Measurements from ENCODE around the gene STIM1. TPM values are rescaled to one million over a fixed set of nuclear protein-coding genes. Genes with fewer than 3 reads are reported as not detected.

Gene STIM1
- total and polyA plus RNA-seq, 4 donors = 12.1 to 56.4 (median 41.2) TPM

GRCh38 chr11:3853899-3854659 is 1.4 kb upstream of the STIM1 start:
- no peaks in the 10 kb centered on the region for H3K9me3 ChIP-seq (ENCODE audit: control insufficient read depth in 4 of 4, insufficient read depth in 3 of 4, low read length in 3 of 4)
- peaks cover 4 to 36% (median 19%) of the 10 kb centered on the region in 5 donors for H3K4me1 ChIP-seq (ENCODE audit: control insufficient read depth in 5 of 5, insufficient read depth in 5 of 5, low read length in 5 of 5)
- no peak overlapping the region for H3K9ac ChIP-seq (ENCODE audit: insufficient read depth in 1 of 2, low read length in 2 of 2)
- no peak for TF ChIP-seq CTCF (IDR thresholded peaks at IDR 0.05; ENCODE audit: control extremely low read depth, extremely low read depth)
- H3K27ac ChIP-seq (ENCODE audit: low read depth in 1 of 2, low read length in 1 of 2) = peak overlapping the region in 1 of 2 donors; percentile 94
- DNase-seq (peak in 1 of 3 donors; percentile 30), ATAC-seq (ENCODE audit: insufficient read depth, low FRiP score) (no peak)
- WGBS, 2 donors = 41 to 54% methylated on average over 11 of the region's 11 CpGs
- no peaks in the 10 kb centered on the region for H3K27me3 ChIP-seq (ENCODE audit: control insufficient read depth in 3 of 3, insufficient read depth in 3 of 3, low read length in 2 of 3)
- no peak overlapping the region for H3K4me3 ChIP-seq
- H3K36me3 ChIP-seq (ENCODE audit: control insufficient read depth in 4 of 4, insufficient read depth in 4 of 4, low read length in 4 of 4) = no peaks in the 10 kb centered on the region

- Histone ChIP-seq H3K36me3 (ENCODE audit: control insufficient read depth in 4 of 4, insufficient read depth in 4 of 4, low read length in 4 of 4) (no peaks in the 10 kb centered on the region), H3K4me3 (no peak overlapping the region), H3K27me3 (ENCODE audit: control insufficient read depth in 3 of 3, insufficient read depth in 3 of 3, low read length in 2 of 3) (no peaks in the 10 kb centered on the region), H3K27ac (ENCODE audit: low read depth in 1 of 2, low read length in 1 of 2) (peak overlapping the region in 1 of 2 donors; percentile 94), H3K9ac (ENCODE audit: insufficient read depth in 1 of 2, low read length in 2 of 2) (peak overlapping the region in 1 of 2 donors; percentile 53), H3K4me1 (ENCODE audit: control insufficient read depth in 5 of 5, insufficient read depth in 5 of 5, low read length in 5 of 5) (peaks cover 4 to 41% (median 24%) of the 10 kb centered on the region in 5 donors), H3K9me3 (ENCODE audit: control insufficient read depth in 4 of 4, insufficient read depth in 3 of 4, low read length in 3 of 4) (no peaks in the 10 kb centered on the region)
- WGBS, 2 donors = 17 to 21% methylated on average over 7 of the region's 7 CpGs
- no peak for ATAC-seq (ENCODE audit: insufficient read depth, low FRiP score)
- no peak for DNase-seq
- no peak for TF ChIP-seq CTCF (IDR thresholded peaks at IDR 0.05; ENCODE audit: control extremely low read depth, extremely low read depth)
These were observed 846 bp upstream of the STIM1 start for GRCh38 chr11:3854660-3854976.

GRCh38 chr11:3855808-3856491 is 486 bp downstream of the STIM1 start:
- WGBS, 2 donors = 3 to 4% methylated on average over 35 to 40 of the region's 40 CpGs
- no peak for TF ChIP-seq CTCF (IDR thresholded peaks at IDR 0.05; ENCODE audit: control extremely low read depth, extremely low read depth)
- no peaks in the 10 kb centered on the region for H3K27me3 ChIP-seq (ENCODE audit: control insufficient read depth in 3 of 3, insufficient read depth in 3 of 3, low read length in 2 of 3)
- H3K4me1 ChIP-seq (ENCODE audit: control insufficient read depth in 5 of 5, insufficient read depth in 5 of 5, low read length in 5 of 5) = peaks cover 4 to 50% (median 29%) of the 10 kb centered on the region in 5 donors
- DNase-seq (peak; percentile 36 to 52 (median 42)), ATAC-seq (ENCODE audit: insufficient read depth, low FRiP score) (peak; percentile 0)
- H3K9me3 ChIP-seq (ENCODE audit: control insufficient read depth in 4 of 4, insufficient read depth in 3 of 4, low read length in 3 of 4) = no peaks in the 10 kb centered on the region
- H3K27ac ChIP-seq (ENCODE audit: low read depth in 1 of 2, low read length in 1 of 2) = peak overlapping the region; percentile 76 to 92
- peak overlapping the region; percentile 13 to 46 for H3K9ac ChIP-seq (ENCODE audit: insufficient read depth in 1 of 2, low read length in 2 of 2)
- peak overlapping the region; percentile 74 for H3K4me3 ChIP-seq
- H3K36me3 ChIP-seq (ENCODE audit: control insufficient read depth in 4 of 4, insufficient read depth in 4 of 4, low read length in 4 of 4) = no peaks in the 10 kb centered on the region
